GM18861 (cell line): ENCODE measurements around the gene TMEM209.
"Not testable (repeated sequence)": the region's sequence is repeated elsewhere in the genome, so short reads cannot be mapped to it uniquely, and the experiment has no call there.

Experiments
- ATAC-seq: cut with Tn5 transposase; IDR thresholded peaks from one replicate; pipeline ENCODE4 v1.9.1; 2021; ENCODE audit not compliant: unreplicated experiment

TMEM209 gene

GRCh38 chr7:130129011-130129411, 76.2 kb downstream of the TMEM209 start:
- ATAC-seq, result no peak

DNA sequence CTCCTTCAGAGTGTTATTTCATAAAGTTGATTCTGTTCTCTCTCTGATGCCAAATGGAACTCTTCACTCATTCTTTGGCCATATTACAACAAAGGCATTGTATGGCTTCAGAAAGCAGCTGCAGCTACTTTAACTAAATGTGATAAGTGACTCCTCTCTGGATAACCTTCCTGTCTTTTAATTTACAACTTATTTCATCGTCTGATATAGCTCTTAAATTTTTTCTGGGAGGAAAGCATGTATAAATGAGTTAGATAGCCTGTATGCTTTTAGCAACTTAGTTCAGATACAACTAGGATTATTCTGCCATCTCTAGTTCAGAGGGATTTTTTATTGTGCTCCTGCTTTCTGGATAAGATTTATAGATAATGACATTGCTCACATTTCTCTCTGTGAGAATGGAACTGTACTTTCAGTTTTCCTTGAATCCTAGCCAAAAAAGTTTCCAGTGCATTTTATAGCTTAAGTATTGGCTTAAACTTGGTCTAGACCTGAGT, 77.3 kb downstream of the TMEM209 start:
- ATAC-seq, result no peak

DNA sequence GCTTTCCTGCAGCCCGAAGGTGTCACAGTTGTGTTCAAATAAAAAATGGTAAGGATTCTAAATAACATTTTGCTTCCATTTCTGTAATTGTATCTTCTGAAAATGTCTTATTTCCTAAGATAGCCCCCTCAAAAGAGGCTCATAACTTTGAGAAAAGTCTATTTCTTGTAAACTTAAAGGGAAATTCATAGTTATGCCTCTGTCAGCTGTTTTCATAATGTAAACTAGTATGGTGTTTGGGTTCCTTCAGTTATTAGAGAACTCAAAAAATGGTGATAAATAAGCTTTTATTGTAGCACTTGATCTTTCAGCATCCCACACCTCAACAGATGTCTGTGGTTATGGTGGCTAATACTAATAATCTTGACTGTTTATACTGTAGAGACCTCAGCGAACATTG, 77.8 kb downstream of the TMEM209 start:
- no peak for ATAC-seq

GRCh38 chr7:130126840-130127239, 78.4 kb downstream of the TMEM209 start:
- not testable (repeated sequence) for ATAC-seq

GRCh38 chr7:130124711-130125110, 80.5 kb downstream of the TMEM209 start:
- ATAC-seq, result no peak

DNA sequence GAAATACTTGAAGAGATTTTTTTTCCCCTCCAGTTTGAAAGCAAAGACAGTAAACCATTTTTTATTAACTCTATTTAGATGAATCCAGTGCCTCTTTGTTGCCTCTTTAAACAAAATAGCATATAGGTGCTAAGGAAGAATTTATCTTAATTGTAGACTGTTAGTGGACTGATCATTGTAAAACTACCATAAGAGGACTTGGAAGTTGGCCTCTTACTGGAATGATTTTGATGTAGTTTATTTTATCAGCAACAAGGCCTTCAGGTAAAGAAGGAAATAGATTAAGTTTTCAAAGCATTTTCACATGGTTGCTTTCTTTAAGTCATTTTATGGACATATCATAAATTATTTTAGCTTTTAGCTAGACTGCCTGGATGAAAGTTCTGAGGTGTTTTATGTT, 81.7 kb downstream of the TMEM209 start:
- no peak for ATAC-seq

GRCh38 chr7:130118801-130119200, 86.4 kb downstream of the TMEM209 start:
- no peak for ATAC-seq

- no peak for ATAC-seq
Measured at GRCh38 chr7:130118294-130118693, 86.9 kb downstream of the TMEM209 start.

GRCh38 chr7:130114776-130115175, 90.4 kb downstream of the TMEM209 start:
- ATAC-seq, result no peak
